GM19193 (cell line): ENCODE results near the gene LSG1.

Source experiments
- POLR2A ChIP-seq: IDR thresholded peaks from 4 replicates; pipeline ENCODE4 v1.6.1; 2011; ENCODE audit not compliant: insufficient read depth, insufficient read length; ENCODE audit errors: extremely low read depth

LSG1 gene

DNA sequence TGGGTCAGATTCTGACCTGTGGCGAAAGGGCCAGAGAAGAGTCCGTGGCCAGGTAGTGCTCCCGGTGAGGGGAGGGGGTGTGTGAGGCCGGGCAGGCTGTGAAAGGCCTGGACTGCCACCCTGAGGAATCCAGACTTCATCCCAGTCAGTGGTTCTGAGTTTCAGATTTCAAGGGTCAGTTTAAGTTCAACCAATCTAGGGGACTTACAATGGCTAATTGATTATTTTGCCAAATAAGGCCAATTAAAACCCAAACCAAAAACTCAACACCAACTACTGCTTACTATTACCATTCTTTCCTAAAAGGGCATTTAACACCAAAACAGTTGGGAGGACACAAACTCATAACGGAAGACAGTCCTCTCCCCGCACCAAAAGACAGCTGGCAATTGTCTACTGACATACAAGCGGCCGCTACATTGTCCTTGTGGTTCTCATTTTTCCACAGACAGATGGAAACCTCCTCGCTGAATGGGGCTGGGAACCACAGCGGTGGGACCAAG is 69.3 kb downstream of the LSG1 start:
- no peak for TF ChIP-seq POLR2A

DNA sequence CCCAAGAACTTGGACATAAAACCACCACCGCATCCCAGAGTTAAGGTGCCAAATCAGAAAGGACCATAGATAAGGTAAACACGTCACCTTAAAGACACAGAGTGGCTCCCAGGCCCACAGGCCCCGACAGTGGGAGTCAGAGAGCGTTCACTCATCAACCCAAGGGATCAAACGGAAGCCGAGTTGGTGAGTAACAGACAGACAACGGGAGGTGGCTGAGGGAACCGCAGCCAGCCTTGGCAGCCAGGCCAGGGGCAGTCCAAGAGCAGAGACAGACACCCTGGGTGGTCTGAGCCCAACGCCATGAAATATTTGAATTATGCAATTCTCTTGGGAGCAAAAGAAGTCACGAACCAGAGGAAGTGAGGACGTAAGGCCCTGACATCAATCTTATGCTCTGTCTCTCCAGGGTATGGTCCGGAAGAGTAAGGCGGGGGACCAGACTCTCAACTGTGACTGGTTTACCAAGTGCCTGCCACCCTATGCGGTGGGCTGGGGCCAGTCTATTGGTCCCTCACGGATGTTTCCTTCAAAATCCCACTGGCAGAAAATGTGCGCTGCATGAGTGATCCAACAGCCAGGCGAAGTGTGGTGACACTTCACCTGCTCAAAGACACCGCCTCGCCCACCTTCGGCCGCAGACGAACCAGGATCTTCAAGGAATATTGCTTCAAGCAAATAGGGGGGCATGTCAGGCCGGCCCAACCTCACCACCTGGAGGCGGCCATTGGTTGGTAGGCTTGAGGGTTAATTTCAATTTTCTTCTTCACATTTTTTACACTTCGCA is 73.0 kb downstream of the LSG1 start:
- TF ChIP-seq POLR2A, result no peak

DNA sequence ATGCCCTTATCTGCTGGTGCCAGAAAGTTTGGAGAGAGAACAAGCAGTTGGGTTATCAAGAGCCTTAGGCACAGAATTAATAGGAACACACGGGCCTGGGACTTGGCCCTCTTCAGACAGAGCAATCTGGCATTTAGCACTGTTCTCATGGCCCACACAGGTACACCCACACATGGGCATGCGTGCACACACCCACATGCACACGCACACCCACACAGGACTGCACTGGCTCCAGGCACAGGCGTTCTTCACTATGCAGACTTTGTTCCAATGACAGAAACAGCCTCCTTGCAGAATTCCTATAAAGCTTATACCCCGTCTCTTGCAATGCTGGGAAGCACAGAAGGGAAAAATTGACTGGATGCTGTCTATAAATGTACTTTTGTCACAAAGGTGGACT is 75.1 kb downstream of the LSG1 start:
- no peak for TF ChIP-seq POLR2A

DNA sequence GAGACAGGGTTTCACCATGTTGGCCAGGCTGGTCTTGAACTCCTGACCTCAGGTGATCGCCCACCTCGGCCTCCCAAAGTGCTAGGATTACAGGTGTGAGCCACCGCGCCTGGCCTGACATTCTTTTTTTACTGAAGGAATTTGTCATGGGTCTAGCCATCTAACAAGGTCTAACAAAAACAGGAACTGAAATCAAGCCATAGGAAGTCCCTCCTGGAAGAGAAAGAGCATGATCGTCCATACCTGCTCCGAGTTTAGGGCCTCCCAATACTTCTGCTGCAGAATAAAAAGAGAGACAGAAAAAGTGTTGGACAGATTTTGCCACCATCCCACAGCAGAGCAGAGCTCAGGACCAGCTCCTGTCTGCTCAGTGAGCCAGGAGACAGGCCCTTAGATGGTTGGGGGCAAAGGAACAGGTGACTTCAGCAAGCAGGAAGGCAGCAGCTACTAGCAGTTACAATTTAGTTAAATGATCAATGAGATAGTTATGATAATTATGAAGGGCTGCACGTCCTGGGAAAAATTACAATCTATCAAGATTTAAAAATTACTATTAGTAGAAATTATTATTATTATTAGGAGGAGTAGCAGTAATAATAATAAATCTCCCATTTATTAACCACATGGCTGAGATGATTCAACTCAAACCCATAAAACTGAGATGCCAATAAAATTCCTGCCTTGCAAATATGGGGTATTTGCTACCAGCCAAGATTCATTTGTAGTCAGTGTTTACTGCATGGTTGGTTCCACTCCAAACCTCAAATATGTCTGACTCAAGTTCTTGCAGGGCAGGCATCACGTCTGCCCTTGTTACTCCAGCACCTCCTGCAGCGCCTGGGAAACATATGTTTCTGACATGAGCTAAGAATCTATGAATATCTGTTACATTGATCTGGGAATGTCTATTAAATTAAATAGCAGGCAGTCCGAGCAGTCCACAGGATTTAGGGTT is 78.9 kb downstream of the LSG1 start:
- TF ChIP-seq POLR2A, result no peak
